DOHH2 (cell line): Measurements from ENCODE around the gene EFTUD2.

Experiments used
- H3F3A ChIP-seq: fragments of 200-600 bp; sonication (generic), shearing (Covaris generic); 2 replicates; pipeline ENCODE4 v1.6.0; 2016; ENCODE audit warnings: antibody characterized with exemption, mild to moderate bottlenecking; ENCODE audit not compliant: control insufficient read depth, insufficient read depth
- H3K27ac ChIP-seq: fragments of 200-600 bp; sonication (generic); 2 replicates; pipeline ENCODE4 v1.5.1; 2014; ENCODE audit warnings: low read depth, mild to moderate bottlenecking, low read length, moderate library complexity
- H3K27me3 ChIP-seq: fragments of 200-600 bp; sonication (generic); 2 replicates; pipeline ENCODE4 v1.6.1; 2014; ENCODE audit warnings: mild to moderate bottlenecking, low read length, mixed read lengths; ENCODE audit not compliant: control insufficient read depth
- H3K36me3 ChIP-seq: fragments of 200-600 bp; sonication (generic); 2 replicates; pipeline ENCODE4 v1.6.1; 2014; ENCODE audit warnings: mild to moderate bottlenecking, low read length, moderate library complexity, mixed read lengths; ENCODE audit not compliant: control insufficient read depth
- H3K4me1 ChIP-seq: fragments of 200-600 bp; sonication (generic); 2 replicates; pipeline ENCODE4 v1.6.1; 2014; ENCODE audit warnings: mild to moderate bottlenecking, low read length, mixed read lengths; ENCODE audit not compliant: control insufficient read depth
- H3K4me2 ChIP-seq: fragments of 200-600 bp; sonication (generic); 2 replicates; pipeline ENCODE4 v1.6.0; 2014; ENCODE audit warnings: mild to moderate bottlenecking, low read length, moderate library complexity
- H3K4me3 ChIP-seq: fragments of 200-600 bp; sonication (generic); 2 replicates; pipeline ENCODE4 v1.5.1; 2014; ENCODE audit warnings: mild to moderate bottlenecking, low read length, mixed read lengths
- H3K79me2 ChIP-seq: fragments of 200-600 bp; sonication (generic); 2 replicates; pipeline ENCODE4 v1.6.1; 2014; ENCODE audit warnings: mild to moderate bottlenecking, low read length, mixed read lengths; ENCODE audit not compliant: control insufficient read depth
- H3K9me2 ChIP-seq: fragments of 200-600 bp; sonication (generic); replicated peaks from 2 replicates; pipeline ENCODE4 v1.6.1; 2014; ENCODE audit warnings: mild to moderate bottlenecking, low read length, mixed read lengths; ENCODE audit not compliant: control insufficient read depth
- H3K9me3 ChIP-seq: fragments of 200-600 bp; sonication (generic); 2 replicates; pipeline ENCODE4 v1.6.1; 2014; ENCODE audit warnings: antibody characterized with exemption, low read length, mixed read lengths; ENCODE audit not compliant: control insufficient read depth, insufficient read depth
- H4K20me1 ChIP-seq: fragments of 200-600 bp; sonication (generic); 2 replicates; pipeline ENCODE4 v1.6.0; 2014; ENCODE audit warnings: low read depth, mild to moderate bottlenecking, antibody characterized with exemption, low read length, moderate library complexity; ENCODE audit not compliant: control insufficient read depth, insufficient read depth
- CTCF ChIP-seq: fragments of 200-600 bp; sonication (generic); IDR thresholded peaks from one replicate; pipeline ENCODE4 v1.5.1; 2014; ENCODE audit warnings: antibody characterized with exemption, mild to moderate bottlenecking, low read depth, low read length; ENCODE audit not compliant: poor library complexity, severe bottlenecking
- EZH2phosphoT487 ChIP-seq: fragments of 200-600 bp; sonication (generic); IDR thresholded peaks from 2 replicates; pipeline ENCODE4 v1.6.1; 2017; ENCODE audit warnings: borderline replicate concordance, mild to moderate bottlenecking, antibody characterized with exemption, low read length, moderate library complexity, mixed read lengths

The EFTUD2 gene

GRCh38 chr17:44854192-44854591 is 45.1 kb downstream of the EFTUD2 start:
- no peak for TF ChIP-seq EZH2phosphoT487
- TF ChIP-seq CTCF: no peak
- H4K20me1 ChIP-seq: no peaks in the 10 kb centered on the region; the same call in 1 of the 2 replicates
- peaks cover 85% of the 10 kb centered on the region for H3K36me3 ChIP-seq
- H3K9me3 ChIP-seq: no peaks in the 10 kb centered on the region
- H3K9me2 ChIP-seq: no peaks in the 10 kb centered on the region
- H3K27ac ChIP-seq: no peak overlapping the region
- no peaks in the 10 kb centered on the region for H3F3A ChIP-seq
- H3K4me3 ChIP-seq: no peak overlapping the region
- H3K79me2 ChIP-seq: no peaks in the 10 kb centered on the region
- H3K4me1 ChIP-seq: no peaks in the 10 kb centered on the region
- no peak overlapping the region for H3K4me2 ChIP-seq
- no peaks in the 10 kb centered on the region for H3K27me3 ChIP-seq

DNA sequence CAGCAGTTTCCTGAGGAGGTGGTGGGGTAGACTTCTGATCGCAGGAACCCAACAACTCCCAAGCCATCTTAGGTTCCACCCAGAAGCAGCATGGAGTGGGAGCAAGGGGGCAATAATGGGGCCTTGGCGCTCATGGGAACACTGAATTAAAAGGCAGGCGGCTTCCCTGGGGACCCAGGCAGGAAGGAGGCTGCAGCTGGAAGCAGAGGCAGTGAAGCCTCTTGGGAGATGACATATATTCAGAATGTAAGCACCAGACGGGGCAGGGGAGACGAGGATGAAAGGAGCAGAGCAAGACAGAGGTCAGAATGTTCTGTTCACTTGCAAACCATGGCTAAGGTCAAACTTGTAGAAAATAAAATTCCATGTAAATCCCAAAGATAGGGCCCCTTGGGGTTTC is 48.6 kb downstream of the EFTUD2 start:
- no peaks in the 10 kb centered on the region for H3K79me2 ChIP-seq
- H3K9me3 ChIP-seq: no peaks in the 10 kb centered on the region
- TF ChIP-seq EZH2phosphoT487 (no peak), CTCF (no peak)
- no peaks in the 10 kb centered on the region for H3K27me3 ChIP-seq
- no peak overlapping the region for H3K4me2 ChIP-seq
- H3K4me3 ChIP-seq: no peak overlapping the region
- no peaks in the 10 kb centered on the region for H3F3A ChIP-seq
- no peaks in the 10 kb centered on the region for H3K4me1 ChIP-seq
- peaks cover 51% of the 10 kb centered on the region for H3K36me3 ChIP-seq
- no peak overlapping the region for H3K27ac ChIP-seq
- no peaks in the 10 kb centered on the region for H3K9me2 ChIP-seq
- H4K20me1 ChIP-seq: no peaks in the 10 kb centered on the region; the same call in 1 of the 2 replicates

- Histone ChIP-seq H3K27ac (no peak overlapping the region), H3K9me3 (no peaks in the 10 kb centered on the region), H3K79me2 (no peaks in the 10 kb centered on the region), H3K4me1 (no peaks in the 10 kb centered on the region), H3F3A (no peaks in the 10 kb centered on the region), H3K4me2 (no peak overlapping the region), H4K20me1 (no peaks in the 10 kb centered on the region; the same call in 1 of the 2 replicates), H3K36me3 (peaks cover 48% of the 10 kb centered on the region), H3K4me3 (no peak overlapping the region), H3K9me2 (no peaks in the 10 kb centered on the region), H3K27me3 (no peaks in the 10 kb centered on the region)
- TF ChIP-seq CTCF (no peak), EZH2phosphoT487 (no peak)
Observed at GRCh38 chr17:44850025-44850424, 49.2 kb downstream of the EFTUD2 start.

GRCh38 chr17:44848961-44849489 is 50.2 kb downstream of the EFTUD2 start:
- TF ChIP-seq EZH2phosphoT487 (no peak), CTCF (no peak)
- H3K4me3 ChIP-seq: no peak overlapping the region
- H3K4me1 ChIP-seq: no peaks in the 10 kb centered on the region
- no peaks in the 10 kb centered on the region for H3F3A ChIP-seq
- no peak overlapping the region for H3K27ac ChIP-seq
- H3K27me3 ChIP-seq: no peaks in the 10 kb centered on the region
- no peaks in the 10 kb centered on the region for H3K9me2 ChIP-seq
- no peak overlapping the region for H3K4me2 ChIP-seq
- H4K20me1 ChIP-seq: no peaks in the 10 kb centered on the region; the same call in 1 of the 2 replicates
- H3K36me3 ChIP-seq: peaks cover 38% of the 10 kb centered on the region
- H3K79me2 ChIP-seq: no peaks in the 10 kb centered on the region
- H3K9me3 ChIP-seq: no peaks in the 10 kb centered on the region
